GM18508 (cell line): ENCODE data around the gene DDX54.

Source experiments
- ATAC-seq: cut with Tn5 transposase; IDR thresholded peaks from one replicate; pipeline ENCODE4 v1.9.1; 2021; ENCODE audit warnings: moderate number of reproducible peaks; ENCODE audit not compliant: insufficient read depth, unreplicated experiment

Gene DDX54

DNA sequence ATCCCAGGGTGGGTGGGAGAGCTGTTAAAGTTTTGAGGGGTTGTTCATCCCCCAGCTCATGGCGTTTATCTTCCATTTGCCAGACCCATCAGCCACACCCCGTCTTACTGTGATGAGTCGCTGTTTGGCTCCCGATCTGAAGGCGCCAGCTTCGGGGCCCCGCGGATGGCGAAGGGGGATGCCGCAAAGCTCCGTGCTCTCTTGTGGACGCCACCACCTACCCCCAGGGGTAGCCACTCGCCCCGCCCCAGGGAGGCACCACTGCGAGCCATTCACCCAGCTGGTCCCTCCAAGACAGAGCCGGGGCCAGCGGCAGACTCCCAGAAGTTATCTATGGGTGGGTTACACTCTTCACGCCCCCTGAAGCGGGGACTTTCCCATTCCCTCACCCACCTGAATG is 5.9 kb upstream of the DDX54 start:
- no peak for ATAC-seq

DNA sequence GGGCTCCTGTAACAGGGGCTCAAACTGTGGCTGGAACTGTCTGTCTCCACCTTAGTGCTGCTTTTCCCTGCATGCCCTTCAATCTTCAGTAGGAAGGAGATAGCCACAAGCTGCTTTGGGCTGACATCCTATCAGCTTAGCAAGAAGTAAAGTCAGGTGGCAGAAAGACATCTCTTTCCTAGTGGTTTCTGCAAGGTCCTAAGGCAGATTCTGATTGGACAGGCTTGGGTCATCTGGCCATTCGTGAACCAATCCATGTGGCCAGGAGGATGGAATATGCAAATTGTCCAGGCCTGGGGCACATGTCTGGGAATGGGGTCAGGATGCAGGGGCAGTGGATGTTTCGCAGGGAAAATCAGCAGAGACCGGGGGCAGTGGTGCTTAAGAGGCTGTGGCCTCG is 5.5 kb upstream of the DDX54 start:
- no peak for ATAC-seq

DNA sequence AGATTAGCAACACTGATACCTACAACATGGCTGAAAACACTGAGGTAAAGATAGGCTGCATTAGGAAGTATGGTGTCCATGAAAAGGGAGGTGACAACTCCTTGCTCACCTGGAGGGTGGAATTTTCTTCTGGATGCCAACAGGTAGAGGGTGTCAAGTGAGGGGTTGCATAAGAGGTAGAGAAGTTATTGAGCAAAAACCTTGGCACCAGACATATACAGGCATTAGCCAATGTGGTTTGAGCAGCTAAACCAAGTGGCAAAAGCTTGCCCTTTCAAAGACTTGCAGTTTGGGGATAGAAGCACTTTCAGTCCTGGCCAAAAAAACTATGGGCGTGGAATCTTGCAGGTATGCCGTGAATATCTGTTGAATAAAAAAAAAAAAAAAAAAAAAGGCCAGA is 4.1 kb upstream of the DDX54 start:
- ATAC-seq = no peak

DNA sequence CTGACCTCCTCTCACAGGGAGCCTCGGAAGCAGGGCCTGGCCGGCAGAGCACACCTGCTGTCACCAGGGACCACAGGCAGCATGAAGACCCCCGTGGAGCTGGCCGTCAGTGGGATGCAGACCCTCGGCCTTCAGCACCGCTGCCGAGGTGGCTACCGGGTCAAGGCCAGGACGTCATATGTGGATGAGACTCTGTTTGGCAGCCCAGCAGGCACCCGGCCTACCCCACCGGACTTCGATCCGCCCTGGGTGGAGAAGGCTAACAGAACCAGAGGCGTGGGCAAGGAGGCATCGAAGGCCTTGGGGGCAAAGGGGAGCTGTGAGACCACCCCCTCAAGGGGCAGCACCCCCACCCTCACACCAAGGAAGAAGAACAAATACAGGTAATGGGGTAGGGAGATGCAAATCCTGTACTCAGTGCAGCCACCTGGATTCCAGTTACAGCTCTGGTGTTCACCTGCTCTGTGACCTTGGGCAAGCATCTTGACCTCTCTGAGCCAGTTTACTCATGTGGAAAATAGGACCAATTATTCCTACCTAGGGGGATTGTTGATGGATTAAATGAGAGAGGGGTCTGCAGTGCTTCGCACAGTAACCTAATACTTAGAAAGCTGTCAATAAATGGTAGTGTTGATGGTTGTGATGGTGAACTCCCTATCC is 1.5 kb upstream of the DDX54 start:
- ATAC-seq = no peak

DNA sequence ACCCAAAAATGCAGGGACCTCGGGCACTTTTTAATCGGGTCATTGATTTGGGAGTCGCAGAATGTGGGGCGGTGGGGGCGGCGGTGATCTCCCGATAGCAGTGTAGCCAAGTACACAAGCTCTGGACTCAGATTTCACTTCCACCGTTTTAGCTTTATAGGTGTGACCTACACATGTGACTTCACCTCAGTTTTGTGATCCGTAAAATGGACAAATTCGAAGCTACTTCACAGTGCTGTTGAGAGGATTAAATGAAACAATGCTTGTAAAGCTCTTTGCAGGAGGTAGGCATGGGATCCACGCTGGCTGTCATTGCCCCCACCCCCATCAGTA is 721 bp upstream of the DDX54 start:
- ATAC-seq = no peak

DNA sequence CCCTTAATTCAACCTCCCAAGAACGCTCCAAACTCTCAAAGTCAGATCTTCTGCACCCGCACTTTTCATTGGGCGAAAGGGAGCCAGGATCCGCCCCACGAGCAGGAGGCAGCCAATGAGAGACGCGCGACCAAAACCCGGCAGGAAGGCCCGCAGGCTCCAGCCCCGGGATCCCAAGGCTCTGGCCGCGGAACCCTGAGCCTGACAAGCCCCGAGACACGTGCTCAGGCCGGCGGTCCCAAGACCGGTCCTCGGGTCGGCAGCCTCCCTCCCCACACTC is 438 bp downstream of the DDX54 start:
- peak; percentile 37 for ATAC-seq

DNA sequence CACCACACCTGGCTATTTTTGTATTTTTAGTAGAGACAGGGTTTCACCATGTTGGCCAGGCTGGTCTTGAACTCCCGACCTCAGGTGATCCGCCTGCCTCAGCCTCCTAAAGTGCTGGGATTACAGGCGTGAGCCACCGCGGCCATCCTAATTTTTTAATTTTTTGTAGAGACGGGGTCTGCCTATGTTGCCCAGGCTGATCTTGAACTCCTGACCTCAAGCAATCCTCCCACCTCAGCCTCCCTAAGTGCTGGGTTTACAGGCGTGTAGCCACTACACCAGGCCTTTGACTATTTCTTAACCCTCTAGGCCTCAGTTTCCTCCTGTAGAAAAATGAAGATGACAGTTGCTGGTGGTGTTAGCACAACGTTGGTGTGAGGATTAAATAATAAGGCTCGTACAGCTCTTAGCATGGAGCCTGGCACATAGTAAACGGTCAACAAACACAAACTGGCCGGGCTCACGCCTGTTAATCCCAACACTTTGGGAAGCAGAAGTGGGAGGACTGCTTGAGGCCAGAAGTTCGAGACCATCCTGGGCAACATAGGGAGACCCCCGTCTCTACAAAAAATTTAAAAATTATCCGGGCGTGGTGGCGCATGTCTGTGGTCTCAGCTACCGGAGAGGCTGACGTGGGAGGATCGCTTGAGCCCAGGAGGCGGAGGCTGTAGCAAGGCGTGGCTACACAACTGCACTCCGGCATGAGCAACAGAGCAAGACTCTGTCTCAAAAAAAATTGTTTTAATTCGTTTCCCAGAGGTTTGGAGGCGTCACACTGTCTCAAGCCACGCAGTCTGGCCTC is 979 bp downstream of the DDX54 start:
- peak; percentile 22 for ATAC-seq

DNA sequence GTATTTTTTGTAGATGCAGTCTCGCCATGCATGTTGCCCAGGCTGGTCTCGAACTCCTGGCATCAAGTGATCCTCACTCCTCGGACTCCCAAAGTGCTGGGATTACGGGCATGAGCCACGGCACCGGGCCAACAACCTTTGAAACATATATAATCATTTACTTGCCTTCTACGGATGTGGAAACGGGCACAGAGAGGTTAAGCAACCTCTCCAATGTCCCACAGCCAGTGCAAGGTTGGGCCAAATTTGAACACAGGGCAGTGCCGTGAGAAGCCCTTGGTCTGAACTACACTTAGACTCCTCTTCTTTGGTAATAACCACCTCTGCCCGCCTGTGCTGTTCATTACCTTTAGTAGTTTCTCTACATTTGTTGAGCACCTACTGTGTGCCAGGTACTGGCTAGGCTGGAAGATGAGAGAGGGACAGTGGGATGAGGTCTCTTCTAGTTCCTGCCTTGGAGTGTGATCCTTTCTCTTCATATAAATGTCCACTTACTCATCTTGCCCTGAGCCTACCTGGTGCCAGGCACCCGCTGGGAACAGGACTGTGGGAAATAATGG is 2.2 kb downstream of the DDX54 start:
- no peak for ATAC-seq

DNA sequence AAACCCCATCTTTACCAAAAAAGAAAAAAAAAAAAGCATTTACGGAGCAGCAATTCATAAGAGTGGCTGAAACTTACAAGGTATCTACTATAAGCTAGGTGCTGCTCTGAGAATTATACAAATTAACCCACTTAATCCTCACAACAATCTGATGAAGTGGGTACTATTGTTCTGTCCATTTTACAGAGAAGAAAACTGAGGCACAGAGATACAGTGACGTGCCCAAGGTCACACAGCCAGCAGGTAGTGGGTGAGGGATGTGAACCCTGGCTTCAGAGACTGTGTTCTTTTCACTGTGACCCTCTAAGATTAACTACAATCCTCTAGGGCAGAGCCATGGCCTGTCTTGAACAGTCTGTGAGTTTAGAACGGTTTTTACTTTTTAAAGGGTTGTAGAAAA is 3.3 kb downstream of the DDX54 start:
- no peak for ATAC-seq

DNA sequence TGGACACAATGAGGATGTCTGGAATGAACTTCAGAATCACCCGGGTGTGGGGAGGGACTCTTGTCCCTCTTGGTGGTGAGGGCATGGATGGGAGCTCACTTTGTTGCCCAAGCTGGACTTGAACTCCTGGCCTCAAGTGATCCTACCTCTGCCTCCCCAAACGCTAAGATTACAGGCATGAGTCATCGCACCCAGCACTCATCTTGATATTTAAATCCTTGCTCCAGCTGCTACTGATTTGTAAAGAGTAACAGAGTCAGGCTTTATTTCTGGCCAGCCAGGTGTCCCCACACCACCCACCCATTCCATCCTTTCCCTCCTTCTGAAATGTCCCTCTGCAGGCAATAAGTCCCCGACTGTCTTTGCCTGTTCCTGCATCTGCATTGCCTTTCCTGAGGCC is 4.9 kb downstream of the DDX54 start:
- no peak for ATAC-seq

DNA sequence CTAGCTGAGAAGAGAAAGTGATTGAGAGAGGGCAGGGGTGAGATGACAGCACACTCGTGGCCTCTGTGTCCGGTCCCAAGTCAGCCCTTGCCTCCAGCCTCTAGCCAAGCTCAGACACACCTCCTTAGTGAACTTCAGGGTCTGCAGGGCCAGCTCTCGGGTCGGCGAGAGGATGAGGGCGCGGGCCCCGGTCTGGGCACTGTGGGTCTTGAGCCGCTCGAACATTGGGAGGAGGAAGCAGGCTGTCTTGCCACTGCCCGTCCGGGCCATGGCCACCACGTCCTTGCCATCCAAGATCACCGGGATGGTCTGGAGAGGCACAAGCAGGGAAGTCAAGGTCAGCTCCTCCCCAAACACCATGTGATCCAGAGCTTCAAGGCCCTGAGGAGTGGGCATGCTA is 6.3 kb downstream of the DDX54 start:
- ATAC-seq = no peak

DNA sequence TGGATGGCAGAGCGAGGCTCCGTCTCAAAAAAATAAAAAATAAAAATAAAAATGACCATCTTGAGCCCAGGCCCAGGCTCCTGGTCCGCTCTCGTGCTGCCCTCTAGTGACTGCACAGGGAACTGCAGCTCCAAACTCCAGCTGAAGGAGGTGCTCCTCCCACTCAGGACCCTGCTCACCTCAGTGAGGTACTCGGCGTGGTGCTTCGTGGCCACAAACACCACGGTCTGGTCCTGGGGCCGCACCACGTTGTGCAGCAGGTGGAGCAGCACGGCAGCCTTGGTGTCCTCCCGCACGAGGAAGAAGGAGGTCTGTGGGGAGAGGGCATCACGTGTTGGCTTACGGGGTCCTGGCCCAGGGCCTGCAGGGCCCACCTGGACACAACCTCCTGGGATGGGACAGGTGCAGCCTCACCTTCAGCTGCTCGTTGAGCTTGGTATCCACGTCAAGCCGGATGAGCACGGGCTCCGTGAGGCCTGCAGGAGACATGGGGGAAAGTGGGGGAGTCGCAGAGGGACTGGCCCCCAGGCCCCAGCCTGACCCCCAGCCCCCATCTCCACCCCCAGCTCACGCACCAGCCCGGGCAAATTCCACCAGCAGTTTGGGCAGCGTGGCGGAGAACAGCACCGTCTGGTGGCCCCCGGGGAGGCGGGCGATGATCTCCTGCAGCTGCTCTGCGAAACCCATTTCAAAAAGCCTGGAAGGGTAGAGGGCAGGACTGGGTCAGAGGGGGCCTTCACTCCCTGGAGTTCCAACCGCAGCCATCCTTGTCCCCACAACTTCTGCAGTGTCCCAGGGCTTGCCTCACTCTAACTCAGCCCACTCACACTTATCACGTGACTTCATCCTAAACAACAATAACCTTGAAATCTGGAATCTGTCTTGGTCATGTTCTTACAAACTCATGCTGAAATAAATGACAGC is 10.6 kb downstream of the DDX54 start:
- ATAC-seq = no peak

DNA sequence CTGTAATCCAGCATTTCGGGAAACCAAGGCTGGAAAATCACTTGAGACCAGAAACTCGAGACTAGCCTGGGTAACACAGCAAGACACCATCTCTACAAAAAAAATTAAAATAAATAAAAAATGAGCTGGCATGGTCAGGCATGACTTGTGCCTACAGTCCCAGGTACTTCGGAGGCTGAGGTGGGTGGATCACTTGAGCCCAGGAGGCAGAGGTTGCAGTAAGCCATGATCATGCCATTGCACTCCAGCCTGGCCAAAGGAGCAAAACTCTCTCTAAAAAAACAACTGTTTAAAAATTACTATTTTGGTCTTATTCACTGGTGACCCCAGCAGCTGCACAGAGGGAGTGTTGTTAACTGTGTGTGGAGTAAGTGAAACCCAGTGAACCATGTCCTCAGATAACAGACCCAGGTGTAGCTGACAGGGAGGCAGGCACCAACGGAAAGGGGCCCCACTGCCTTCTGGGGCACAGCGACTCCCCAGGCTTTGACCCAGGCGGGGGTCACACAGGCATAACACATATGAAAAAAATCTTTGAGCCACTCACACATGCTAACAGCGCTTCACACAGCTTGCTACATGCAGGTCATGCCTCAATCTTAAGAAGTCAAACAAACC is 12.1 kb downstream of the DDX54 start:
- ATAC-seq = no peak

DNA sequence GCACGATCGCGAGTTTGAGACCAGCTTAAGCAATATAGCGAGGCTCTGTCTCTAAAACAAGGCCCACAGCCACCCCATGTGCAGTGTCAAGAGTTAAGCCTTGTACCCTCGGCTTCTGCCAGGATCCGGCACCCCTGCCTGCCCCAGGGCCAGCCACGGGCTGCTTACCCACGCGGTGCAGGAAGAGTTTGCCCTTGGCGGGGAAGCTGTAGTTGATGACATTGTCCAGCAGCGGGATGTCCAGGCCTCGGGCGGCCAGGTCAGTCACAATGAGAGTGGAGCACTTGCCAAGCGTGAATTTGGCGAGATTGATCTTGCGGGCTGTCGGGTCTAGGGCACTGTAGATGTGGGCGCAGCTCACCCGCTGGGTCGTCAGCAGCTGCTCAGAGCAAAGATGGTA is 13.1 kb downstream of the DDX54 start:
- ATAC-seq = no peak

DNA sequence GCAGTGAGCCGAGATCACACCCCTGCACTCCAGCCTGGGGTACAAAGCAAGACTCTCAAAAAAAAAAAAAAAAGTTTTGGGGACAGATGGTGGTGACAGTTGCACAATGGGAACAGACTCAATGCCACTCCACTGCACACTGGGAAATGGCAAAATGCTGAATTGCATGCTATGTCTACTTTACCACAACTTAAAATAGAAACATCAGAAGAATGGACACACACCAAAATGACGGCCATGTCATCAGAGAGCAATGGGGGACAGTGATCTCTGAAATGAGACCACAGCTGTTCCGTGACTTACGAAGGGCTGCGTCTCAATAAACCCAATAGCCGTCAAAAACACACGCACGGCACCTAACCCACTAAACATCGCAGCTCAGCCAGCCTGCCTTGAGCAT is 13.7 kb downstream of the DDX54 start:
- ATAC-seq = no peak

DNA sequence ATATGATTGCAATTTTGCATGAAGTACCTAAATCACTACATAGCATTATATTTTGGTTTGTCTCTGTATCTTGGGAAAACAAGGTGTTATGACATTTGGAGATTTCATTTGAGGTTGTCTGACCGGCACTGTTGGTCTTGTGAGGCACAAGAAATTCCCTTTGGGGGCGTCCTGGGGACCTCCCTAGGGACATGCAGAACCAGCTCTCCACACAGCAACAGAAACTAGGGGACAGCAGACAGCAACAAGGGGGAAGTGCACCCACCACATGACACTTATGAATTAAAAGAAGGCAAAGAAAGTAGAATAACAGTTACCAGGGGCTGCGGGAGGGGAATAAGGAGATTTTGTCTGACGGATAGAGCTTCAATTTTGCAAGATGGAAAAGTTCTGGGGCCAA is 14.4 kb downstream of the DDX54 start:
- no peak for ATAC-seq

DNA sequence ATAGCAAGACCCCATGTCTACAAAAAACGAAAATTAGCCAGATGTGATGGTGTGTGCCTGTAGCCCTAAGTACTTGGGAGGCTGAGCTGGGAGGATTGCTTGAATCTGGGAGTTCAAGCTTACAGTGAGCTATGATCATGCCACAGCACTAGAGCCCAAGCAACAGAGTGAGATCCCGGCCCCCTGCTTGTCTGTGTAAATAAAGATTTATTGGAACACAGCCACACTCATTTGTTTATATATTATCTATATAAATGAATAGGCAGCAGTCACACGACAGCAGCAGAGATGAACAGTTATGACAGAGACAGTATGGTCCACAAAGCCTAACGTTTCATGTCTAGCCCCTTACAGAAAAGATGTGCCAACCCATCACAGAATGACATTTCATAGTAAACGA is 14.8 kb downstream of the DDX54 start:
- no peak for ATAC-seq

DNA sequence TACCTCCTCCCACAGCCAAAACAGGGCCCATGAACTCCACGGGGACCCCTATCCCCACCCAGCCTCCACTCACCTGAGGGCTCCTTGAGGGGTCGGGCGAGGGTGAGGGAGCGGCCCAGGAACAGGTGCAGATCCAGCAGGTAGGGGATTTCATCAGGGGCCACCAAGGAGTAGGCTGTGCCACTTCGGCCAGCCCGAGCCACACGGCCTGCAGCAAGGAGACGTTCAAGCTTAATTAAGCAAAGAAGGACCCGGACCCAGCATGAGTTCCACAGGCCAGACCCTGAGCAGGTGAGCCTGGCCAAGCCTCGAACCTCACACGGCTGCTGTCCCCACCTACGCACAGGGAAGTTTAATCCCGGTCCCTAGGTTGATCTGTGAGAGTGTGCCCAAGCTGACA is 15.6 kb downstream of the DDX54 start:
- ATAC-seq = no peak

DNA sequence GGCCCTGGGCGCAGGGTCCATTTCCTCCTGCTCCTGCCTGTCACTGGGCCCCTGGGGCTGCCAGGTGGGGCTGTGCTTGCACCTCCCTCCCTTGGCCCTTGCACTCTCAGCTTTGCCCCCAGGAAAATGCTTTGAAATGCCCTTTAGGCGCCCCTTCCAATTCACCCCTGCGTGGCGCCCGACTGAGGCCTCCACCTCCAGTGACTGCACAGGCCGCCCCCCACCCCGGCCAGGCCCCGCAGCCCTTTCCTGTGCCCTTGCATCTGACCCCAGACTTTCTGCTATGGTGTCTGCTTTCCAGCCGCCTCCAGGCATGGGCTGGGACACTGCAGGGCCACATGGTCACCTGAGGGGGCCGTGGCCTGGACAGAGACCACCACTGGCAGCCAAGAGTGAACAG is 17.4 kb downstream of the DDX54 start:
- no peak for ATAC-seq

DNA sequence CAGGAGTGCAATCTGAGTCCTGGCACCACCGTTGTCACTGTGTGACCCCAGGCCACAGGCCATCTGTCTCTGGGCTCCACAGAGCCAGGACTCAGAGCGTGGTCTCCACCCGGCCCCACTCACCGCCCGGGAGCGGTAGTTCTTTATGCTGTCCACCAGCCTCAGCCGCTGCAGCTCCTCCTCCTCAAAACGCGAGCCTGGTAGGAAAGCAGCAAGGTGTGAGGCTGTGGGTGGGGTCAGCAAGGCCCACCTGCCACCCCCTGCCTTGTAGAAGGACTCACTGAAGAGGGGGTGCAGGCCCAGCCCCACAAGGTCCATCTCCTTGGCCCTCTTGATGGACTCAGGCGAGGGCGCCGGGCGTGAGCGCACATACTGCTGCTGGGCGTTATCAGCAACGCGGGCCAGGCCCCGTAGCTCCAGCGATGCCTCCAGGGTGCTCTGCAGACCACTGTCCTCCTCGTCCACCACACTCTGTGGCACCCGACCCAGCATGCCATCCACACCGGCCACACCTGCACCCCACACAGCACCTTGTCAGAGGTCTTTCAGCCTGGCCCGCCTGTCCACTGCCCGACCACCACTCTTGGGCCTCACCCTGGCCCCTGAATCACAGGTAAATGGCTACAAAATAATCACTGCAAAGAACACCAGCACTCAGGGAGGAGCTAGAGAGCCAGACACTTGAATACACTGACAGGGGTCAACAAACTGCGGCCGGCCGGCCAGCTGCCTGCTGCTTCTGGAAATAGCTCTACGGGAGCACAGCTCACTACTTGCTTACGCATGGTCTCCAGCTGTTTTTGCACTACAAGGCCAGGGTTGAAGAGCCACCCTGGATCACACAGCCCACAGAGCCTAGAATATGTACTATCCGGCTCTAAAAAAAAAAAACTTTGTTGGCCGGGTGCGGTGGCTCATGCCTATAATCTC is 19.5 kb downstream of the DDX54 start:
- ATAC-seq = no peak
